Measurements from ENCODE around the gene MYO10.

DNA sequence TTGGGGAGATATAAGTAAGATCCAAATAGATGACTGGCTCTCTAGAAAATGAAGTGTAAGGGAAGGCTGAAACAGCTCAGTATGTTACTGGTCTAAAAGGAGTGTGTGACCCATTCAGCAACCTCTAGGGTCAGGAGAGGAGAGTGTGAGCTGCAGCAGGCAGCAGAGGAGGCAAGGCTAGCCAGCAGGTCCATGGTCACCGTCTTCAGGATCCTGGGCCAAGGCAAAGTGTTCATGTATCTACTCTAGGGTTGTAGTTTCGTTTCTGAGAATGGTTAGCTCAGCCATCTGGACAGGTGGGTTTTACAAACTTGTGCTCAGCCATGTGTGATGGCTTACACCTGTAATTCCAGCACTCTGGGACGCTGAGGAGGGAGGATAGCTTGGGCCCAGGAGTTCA, 13.7 kb downstream of the MYO10 start:
- TF ChIP-seq, protein P1, sequence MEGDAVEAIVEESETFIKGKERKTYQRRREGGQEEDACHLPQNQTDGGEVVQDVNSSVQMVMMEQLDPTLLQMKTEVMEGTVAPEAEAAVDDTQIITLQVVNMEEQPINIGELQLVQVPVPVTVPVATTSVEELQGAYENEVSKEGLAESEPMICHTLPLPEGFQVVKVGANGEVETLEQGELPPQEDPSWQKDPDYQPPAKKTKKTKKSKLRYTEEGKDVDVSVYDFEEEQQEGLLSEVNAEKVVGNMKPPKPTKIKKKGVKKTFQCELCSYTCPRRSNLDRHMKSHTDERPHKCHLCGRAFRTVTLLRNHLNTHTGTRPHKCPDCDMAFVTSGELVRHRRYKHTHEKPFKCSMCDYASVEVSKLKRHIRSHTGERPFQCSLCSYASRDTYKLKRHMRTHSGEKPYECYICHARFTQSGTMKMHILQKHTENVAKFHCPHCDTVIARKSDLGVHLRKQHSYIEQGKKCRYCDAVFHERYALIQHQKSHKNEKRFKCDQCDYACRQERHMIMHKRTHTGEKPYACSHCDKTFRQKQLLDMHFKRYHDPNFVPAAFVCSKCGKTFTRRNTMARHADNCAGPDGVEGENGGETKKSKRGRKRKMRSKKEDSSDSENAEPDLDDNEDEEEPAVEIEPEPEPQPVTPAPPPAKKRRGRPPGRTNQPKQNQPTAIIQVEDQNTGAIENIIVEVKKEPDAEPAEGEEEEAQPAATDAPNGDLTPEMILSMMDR (IDR thresholded peaks at IDR 0.05), result no peak
- TF ChIP-seq POLR2A (IDR thresholded peaks at IDR 0.05) (no peak), EP300 (IDR thresholded peaks at IDR 0.05) (no peak)
